Thoracic aorta (tissue), 2 donors: ENCODE data around the gene ESYT2. TPM values are rescaled to one million over a fixed set of nuclear protein-coding genes. Genes with fewer than 3 reads are reported as not detected.

Experiments used
- ATAC-seq: fragments of 150-250 bp; one replicate; pipeline ENCODE4 v1.8.0; 2017; ENCODE audit warnings: low read depth; ENCODE audit not compliant: insufficient number of reproducible peaks, low FRiP score
- DNase-seq: peaks from one replicate; pipeline ENCODE4 v3.0.0-alpha.2; 2020; ENCODE audit warnings: low spot score
- H3K27ac ChIP-seq, 2 donors: fragments of 200-600 bp; sonication (generic); 1 replicate in 1 of 2; 2 replicates in 1 of 2; pipeline ENCODE4 v1.5.1; 2016; ENCODE audit warnings: mild to moderate bottlenecking in 2 of 2, moderate library complexity in 2 of 2
- H3K27me3 ChIP-seq: fragments of 200-600 bp; sonication (generic); replicated peaks from 2 replicates; pipeline ENCODE4 v1.6.0; 2016; ENCODE audit warnings: mild to moderate bottlenecking; ENCODE audit not compliant: insufficient read depth
- H3K36me3 ChIP-seq: fragments of 200-600 bp; sonication (generic); one replicate; pipeline ENCODE4 v1.5.1; 2016
- H3K4me1 ChIP-seq, 2 donors: fragments of 200-600 bp; sonication (generic); 1 replicate in 1 of 2; 2 replicates in 1 of 2; pipeline versions ENCODE4 v1.5.1 to v1.6.0; 2016; ENCODE audit warnings: low read depth in 2 of 2, mild to moderate bottlenecking in 1 of 2; ENCODE audit not compliant: control insufficient read depth in 1 of 2
- H3K4me3 ChIP-seq: fragments of 200-600 bp; sonication (generic); 2 replicates; pipeline ENCODE4 v1.5.1; 2016; ENCODE audit warnings: mild to moderate bottlenecking
- H3K9me3 ChIP-seq: fragments of 200-600 bp; sonication (generic); 2 replicates; pipeline ENCODE4 v1.5.1; 2016
- total RNA-seq, 2 donors: library from RNA; depleted of rRNA; stranded (reverse); fragments of >200 nt; gene quantifications; one replicate each; pipeline versions ENCODE4 v1.1.0 to v1.2.3, GENCODE V29; 2016
- TF ChIP-seq, protein P1 (sequence below): fragments of 200-600 bp; sonication (generic); IDR thresholded peaks from one replicate; pipeline ENCODE4 v1.5.1; 2019; ENCODE audit warnings: antibody characterized with exemption

The ESYT2 gene
- total RNA-seq, 2 donors from 2014 or later, result 196 to 218 TPM

GRCh38 chr7:158816995-158817394 lies 12.3 kb downstream of the ESYT2 start:
- peak overlapping the region; percentile 81 to 91 for H3K27ac ChIP-seq
- DNase-seq (no peak), ATAC-seq (no peak)
- no peaks in the 10 kb centered on the region for H3K36me3 ChIP-seq
- no peaks in the 10 kb centered on the region for H3K27me3 ChIP-seq
- no peak overlapping the region for H3K4me3 ChIP-seq
- no peaks in the 10 kb centered on the region for H3K9me3 ChIP-seq
- H3K4me1 ChIP-seq, result peaks cover 69 to 88% of the 10 kb centered on the region in 2 donors
- TF ChIP-seq, protein P1, sequence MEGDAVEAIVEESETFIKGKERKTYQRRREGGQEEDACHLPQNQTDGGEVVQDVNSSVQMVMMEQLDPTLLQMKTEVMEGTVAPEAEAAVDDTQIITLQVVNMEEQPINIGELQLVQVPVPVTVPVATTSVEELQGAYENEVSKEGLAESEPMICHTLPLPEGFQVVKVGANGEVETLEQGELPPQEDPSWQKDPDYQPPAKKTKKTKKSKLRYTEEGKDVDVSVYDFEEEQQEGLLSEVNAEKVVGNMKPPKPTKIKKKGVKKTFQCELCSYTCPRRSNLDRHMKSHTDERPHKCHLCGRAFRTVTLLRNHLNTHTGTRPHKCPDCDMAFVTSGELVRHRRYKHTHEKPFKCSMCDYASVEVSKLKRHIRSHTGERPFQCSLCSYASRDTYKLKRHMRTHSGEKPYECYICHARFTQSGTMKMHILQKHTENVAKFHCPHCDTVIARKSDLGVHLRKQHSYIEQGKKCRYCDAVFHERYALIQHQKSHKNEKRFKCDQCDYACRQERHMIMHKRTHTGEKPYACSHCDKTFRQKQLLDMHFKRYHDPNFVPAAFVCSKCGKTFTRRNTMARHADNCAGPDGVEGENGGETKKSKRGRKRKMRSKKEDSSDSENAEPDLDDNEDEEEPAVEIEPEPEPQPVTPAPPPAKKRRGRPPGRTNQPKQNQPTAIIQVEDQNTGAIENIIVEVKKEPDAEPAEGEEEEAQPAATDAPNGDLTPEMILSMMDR, result no peak

- DNase-seq, result no peak
- Histone ChIP-seq H3K27ac (peak overlapping the region; percentile 81 to 91), H3K4me3 (peak overlapping the region; percentile 38), H3K36me3 (no peaks in the 10 kb centered on the region), H3K9me3 (no peaks in the 10 kb centered on the region), H3K4me1 (peaks cover 68 to 87% of the 10 kb centered on the region in 2 donors), H3K27me3 (no peaks in the 10 kb centered on the region)
- TF ChIP-seq, protein P1, result no peak
- ATAC-seq, result no peak
These were observed 13.0 kb downstream of the ESYT2 start for GRCh38 chr7:158816271-158816670.

DNA sequence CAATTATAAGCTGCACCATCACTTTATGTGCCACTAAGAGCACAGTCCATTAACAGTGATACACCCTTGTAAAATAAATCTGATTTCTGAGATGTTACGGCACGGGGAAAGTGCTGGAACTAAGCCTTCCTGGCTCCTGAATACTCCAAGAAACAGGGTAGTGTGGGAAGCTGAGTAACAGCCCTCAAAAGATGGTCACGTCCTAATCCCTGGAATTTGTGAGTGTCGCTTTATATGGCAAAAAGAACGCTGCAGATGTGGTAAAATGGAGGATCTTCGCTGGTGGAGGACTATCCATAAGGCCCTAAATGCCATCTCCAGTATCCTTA lies 13.5 kb downstream of the ESYT2 start:
- ATAC-seq, result no peak
- Histone ChIP-seq H3K4me1 (peaks cover 65 to 86% of the 10 kb centered on the region in 2 donors), H3K27ac (peak overlapping the region; percentile 81 to 91), H3K9me3 (no peaks in the 10 kb centered on the region), H3K27me3 (no peaks in the 10 kb centered on the region), H3K36me3 (no peaks in the 10 kb centered on the region), H3K4me3 (peak overlapping the region; percentile 38)
- TF ChIP-seq, protein P1, result no peak
- DNase-seq, result no peak

DNA sequence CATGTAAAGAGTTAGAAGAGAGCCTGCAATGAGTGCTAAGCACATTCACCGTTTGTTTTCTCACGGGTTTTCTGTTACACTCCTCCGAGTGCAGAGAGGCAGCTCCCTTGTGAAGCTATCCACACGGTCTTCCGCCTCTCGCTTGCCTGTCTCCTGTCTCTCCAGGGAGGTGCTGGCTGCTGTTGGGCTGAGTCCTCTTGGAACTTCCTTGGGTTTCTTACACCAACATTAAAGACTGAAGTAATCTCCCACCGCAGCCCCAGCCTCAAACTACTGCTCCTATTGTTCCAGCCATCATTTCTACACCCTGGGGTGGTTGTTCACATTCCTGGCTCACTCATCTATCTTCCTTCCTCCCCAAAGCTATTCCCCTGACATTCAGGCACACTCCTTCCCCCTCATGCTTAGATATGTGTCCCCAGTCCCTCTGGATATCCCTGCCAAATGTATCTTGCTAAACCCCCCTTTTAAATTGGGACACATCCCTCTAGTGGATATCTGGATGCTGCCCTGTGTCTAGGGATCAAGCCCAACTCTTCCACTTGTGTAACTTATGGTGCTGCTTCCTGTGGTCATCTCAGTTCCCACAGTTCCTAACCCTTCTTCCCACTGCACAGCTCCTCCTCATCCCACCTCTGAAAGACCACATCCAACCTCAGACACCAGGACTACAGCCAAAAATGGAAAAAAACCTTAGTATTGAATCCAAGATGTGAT lies 14.1 kb downstream of the ESYT2 start:
- Histone ChIP-seq H3K36me3 (no peaks in the 10 kb centered on the region), H3K4me3 (no peak overlapping the region), H3K4me1 (peaks cover 60 to 85% of the 10 kb centered on the region in 2 donors), H3K9me3 (no peaks in the 10 kb centered on the region), H3K27ac (peak overlapping the region; percentile 81 to 91), H3K27me3 (no peaks in the 10 kb centered on the region)
- TF ChIP-seq, protein P1, result no peak
- DNase-seq, result no peak
- ATAC-seq, result no peak

DNA sequence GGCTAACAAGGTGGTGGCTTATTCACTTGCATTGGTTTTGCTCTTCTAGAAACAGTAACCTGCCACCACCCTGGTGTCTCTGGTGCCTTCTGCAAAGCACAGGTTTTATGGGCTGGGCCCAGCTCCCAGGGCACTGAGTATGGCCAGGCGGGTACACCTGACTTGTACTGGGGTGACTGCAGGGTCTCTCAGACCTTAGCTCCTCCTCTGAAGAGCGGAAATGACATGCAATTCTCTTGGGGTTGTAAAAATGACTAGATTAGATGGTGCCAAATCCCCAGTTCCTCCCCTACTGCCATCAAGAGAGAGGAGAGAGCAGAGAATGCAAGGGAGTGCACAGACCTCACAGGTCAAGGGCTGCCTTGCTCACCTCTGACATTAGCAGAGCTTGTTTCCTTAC lies 14.7 kb downstream of the ESYT2 start:
- peaks cover 59 to 81% of the 10 kb centered on the region in 2 donors for H3K4me1 ChIP-seq
- DNase-seq (no peak), ATAC-seq (no peak)
- peak overlapping the region; percentile 81 to 91 for H3K27ac ChIP-seq
- TF ChIP-seq, protein P1, result no peak
- no peaks in the 10 kb centered on the region for H3K27me3 ChIP-seq
- no peak overlapping the region for H3K4me3 ChIP-seq
- H3K36me3 ChIP-seq, result no peaks in the 10 kb centered on the region
- H3K9me3 ChIP-seq, result no peaks in the 10 kb centered on the region
